GM12873 (cell line): ENCODE measurements around the gene CCDC187.

Experiments used
- CTCF ChIP-seq: IDR thresholded peaks from 2 replicates; pipeline ENCODE4 v1.5.1; 2012; ENCODE audit warnings: low read depth, mild to moderate bottlenecking, moderate library complexity, low read length, control low read depth; ENCODE audit not compliant: insufficient read depth; ENCODE audit errors: missing control alignments

Gene CCDC187

GRCh38 chr9:136329211-136329627 lies 25.3 kb upstream of the CCDC187 start:
- no peak for TF ChIP-seq CTCF

GRCh38 chr9:136328622-136329041 lies 24.7 kb upstream of the CCDC187 start:
- no peak for TF ChIP-seq CTCF

- TF ChIP-seq CTCF = no peak
These were observed 24.2 kb upstream of the CCDC187 start for GRCh38 chr9:136328011-136328621.

GRCh38 chr9:136327304-136327974 lies 23.5 kb upstream of the CCDC187 start, which contains the start of gene GPSM1:
Gene GPSM1, plus strand, starts transcription at chr9:136327539. Its CDS starts 157 bp downstream, at chr9:136327696.
- no peak for TF ChIP-seq CTCF

- no peak for TF ChIP-seq CTCF
These were observed 22.9 kb upstream of the CCDC187 start for GRCh38 chr9:136326761-136327303.

- no peak for TF ChIP-seq CTCF
These were observed 22.3 kb upstream of the CCDC187 start for GRCh38 chr9:136326061-136326760.

- no peak for TF ChIP-seq CTCF
These were observed 21.5 kb upstream of the CCDC187 start for GRCh38 chr9:136325358-136325757.
